HG03565 (cell line): Measurements from ENCODE around the gene ARHGEF26.

Experiments
- ATAC-seq: cut with Tn5 transposase; IDR thresholded peaks from one replicate; pipeline ENCODE4 v1.9.1; 2021; ENCODE audit warnings: mild to moderate bottlenecking, moderate library complexity; ENCODE audit not compliant: unreplicated experiment

Gene ARHGEF26

DNA sequence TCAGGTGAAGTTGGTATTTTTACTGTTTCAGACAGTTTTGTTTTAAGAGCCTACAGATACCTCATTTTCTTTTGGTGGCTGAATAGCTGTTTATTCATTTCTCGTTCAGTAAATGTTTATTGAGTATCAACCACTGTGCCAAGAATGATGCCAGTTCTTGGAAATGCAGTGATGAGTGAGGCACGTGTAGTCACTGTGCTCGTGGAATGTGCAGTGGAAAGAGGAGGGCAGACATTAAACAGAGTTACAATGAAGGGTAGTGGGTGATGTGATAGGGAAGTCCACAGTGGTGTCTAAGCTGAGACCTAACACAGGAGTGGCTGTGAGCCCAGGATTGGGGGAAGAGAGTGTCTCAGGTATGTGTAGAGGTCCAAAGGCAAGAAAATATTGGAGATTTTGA is 73.7 kb downstream of the ARHGEF26 start:
- no peak for ATAC-seq

DNA sequence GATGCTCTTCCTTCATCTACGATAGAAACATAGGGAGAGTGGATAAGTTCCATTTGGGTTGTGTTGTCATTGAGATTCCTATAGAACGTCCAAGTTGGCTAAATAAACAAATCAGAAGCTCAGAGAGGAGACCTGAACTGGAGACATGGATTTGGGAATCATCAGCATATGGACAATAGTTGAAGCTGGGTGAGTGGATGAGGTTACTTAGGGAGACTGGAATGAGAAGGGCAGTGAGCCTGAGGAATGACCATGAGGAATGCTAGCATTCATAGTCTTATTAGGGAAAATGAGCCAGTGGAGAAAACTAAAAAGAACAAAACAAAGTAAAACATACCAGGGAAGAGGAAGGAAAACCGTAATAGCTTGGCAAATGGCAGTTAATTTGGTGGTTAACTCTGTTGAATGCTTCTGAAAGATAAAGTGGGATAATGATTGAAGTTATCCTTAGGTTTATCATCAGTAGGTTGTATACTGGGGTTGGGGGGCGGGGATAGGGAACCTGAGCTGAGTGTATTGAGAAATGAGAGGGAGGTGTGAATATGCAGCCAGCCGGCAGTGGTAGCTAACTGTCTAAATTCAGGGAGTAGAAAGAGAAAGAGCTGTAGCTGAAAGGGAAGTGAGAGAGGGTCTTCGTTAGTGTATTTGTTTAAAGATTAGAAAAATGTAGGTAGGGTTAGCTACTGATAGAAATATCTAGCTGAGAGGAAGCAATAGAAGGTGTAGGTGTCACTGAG is 74.6 kb downstream of the ARHGEF26 start:
- ATAC-seq = no peak

DNA sequence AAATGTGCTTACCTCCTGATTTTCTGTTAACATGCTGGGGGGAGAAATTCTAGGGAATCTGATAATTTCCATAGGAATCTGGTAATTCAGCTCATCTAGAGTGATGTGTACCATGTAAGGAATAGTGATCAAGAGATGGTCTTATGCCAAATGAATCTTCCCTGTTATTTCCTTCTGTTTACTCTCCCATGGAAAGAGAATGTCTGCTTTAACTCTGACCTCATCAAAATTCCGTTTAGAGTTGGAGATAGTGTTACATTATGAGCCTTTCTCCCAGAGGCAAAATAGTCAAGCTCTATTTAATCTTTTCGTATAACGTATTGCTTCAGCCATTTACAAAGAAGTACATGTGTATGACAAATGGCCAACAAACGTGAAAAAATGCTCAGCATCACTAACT is 76.6 kb downstream of the ARHGEF26 start:
- ATAC-seq = no peak

DNA sequence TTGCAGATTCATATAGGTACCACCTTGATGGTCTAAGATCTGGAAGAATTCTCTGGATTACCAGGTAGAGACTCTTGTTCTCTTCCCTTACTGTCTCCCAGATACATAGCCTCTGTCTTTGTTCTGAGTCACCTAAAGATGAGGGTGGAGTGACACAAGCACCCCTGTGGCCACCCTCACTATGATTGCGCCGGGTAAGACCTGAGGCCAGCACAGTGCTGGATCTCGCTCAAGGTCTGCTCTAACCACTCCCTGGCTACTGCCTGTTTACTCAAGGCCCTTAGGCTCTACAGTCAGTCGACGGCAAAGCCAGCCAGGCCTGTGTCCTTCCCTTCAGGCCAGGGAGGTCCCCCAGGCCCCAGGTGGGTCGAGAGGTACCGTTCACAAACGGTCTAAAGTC is 88.3 kb downstream of the ARHGEF26 start:
- ATAC-seq = no peak

DNA sequence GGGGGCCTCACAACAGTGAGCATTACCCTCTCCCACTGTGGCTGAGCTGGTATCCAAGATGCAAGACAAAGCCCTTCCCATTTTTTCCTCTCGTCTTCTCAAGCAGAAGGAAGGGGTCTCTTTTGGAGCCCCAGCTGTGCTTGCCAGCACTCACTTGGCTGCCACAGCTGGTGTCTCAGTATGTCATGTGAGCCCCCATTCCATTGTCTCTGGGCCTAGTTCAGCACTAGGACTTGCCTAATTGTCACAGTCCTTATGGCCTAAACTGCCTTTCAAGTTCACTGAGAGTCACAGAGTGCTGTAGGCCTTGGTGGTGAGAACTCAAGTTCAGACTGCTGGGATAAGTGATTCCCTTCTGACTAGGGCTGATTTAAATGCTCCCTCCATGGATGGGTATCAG is 89.8 kb downstream of the ARHGEF26 start:
- ATAC-seq = no peak

DNA sequence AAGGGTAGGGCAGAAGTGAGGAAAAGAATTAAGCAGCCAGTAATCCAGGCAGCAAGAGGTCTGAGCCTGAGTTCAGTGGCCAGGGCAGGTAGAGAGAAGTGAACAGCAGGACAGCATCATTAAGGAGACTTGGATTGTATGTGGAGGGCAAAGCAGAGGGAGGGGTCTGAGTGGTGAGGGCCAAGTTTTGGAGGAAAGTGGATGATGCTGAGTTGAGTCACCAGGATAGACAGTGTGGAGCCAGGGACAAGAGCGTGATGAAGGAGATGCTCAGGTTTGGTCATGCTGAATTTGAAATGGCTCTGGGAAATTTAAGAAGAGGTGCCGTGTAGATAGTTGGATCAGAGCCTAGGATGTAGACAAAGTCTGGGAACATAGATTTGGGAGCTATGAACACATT is 93.1 kb downstream of the ARHGEF26 start:
- ATAC-seq = no peak

DNA sequence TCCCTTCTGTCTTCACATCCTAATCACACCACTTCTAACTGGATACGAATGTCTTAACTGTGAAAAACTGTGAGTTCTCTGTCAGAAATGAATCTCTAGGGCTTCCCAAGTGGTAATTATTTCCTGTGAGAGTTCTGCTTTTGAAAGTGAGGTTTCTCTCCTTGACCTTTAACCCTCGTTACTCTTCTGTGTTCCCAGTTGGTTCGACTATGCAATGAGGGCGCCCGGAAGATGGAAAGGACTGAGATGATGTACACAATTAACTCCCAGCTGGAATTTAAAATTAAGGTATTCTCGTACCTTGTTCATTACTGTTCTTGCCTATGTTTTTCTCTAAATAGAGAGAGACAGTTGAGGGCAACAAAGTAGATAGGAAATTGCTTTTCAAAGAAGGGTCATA is 96.5 kb downstream of the ARHGEF26 start:
- no peak for ATAC-seq

DNA sequence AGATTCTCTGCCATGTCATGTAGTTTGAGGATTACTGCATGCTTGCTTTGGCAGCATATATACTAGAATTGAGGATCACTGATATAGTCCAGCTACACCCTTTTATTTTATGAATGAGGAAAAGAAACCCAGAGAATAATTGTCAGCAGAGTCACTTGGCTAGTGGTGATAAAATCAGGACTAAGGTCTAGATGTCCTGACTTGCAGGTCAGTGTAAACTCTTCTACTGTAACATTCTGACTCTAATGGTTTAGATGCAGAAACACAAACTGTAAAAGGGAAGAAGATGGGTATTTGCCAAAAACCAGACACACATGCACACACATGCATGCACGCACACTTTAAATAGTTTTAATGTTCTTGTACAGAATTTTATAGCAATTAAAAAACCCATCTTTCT is 97.5 kb downstream of the ARHGEF26 start:
- ATAC-seq = no peak

DNA sequence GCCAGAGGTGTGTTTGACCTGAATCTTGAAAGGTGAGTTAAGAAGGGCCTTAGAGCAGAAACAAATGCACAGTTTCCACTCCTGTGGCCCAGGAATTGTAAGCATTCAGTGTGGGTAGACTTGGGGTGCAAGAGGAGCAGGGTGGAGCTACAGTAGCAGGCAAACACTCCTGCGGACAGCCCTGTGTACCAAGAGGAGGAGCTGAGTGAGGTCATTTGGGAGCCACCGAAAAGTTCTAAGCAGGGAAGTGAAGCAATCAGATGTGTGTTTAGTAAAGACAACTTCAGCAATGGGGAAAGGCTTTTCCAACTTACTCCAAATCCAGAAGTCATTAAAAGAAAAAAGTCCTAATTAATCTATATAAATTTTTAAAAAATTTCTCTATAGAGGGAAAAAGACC is 99.3 kb downstream of the ARHGEF26 start:
- no peak for ATAC-seq

DNA sequence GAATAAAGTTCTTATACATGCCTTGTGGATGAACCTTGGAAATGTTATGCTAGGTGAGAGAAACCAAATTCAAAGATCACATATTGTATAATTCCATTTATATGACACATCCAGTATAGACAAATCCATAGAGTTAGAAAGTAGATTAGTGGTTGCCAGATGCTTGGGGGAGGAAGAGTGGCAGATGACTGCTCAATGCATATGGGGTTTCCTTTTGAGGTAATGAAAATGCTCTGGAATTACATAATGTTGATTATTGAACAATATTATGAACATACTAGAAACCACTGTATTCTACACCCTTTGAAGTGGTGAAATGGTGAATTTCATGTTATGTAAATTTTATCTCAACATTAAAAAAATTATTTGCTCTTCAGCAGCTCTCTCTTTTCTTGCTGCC is 102.3 kb downstream of the ARHGEF26 start:
- no peak for ATAC-seq

DNA sequence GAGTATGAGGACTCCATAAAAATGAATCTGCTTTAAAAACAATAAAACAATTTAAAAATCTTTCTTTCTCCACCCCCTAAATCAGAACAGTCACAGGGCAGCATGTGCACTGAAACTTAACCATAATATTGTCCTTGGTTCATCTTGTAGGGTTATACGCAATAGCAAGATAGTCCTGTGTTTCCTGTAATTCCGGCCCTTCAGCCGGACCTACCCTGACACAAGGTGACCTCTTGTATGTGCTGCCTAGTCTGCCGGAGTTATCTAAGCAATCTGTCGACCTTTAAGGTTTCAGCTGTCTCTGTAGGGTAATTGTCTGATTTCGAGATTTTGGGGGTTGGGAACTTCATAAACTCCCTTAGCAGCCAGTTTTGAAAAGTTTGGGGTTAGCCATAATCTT is 103.2 kb downstream of the ARHGEF26 start:
- no peak for ATAC-seq

DNA sequence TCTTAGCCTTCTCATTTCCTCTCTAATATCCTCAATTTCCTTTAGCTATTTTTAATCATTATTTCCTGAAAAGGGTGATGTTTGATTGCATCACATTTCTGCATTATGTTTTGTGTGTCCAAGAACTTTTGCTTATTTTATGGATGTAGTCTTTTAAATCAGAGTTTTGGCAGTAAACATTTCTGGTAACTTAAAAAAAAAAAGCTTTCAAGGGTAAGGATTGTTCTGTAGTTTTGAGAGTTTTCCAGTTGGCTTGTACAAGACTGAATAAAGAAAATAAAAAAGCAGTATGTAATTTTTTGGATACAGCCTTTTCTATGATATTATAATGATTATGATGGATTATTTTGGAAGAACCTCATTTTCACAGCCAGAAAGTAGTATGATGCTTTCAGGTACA is 103.7 kb downstream of the ARHGEF26 start:
- ATAC-seq = no peak

DNA sequence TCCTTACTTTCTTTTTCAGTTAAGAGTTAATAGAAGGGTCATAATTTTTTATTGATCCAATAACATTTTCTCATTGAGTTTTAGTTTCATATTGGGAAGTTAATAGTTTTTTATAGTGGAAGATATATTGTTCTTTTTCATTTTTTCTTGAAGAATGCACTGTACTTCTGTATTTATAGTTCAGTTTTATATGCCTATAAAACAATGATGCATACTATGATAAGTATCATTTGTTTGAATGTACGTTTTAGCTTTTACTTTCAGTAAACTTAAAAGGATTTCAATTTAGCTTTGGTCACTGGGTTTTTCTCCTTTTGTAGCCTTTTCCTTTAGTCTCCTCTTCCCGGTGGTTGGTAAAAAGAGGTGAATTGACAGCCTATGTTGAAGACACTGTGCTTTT is 104.3 kb downstream of the ARHGEF26 start:
- ATAC-seq = no peak

DNA sequence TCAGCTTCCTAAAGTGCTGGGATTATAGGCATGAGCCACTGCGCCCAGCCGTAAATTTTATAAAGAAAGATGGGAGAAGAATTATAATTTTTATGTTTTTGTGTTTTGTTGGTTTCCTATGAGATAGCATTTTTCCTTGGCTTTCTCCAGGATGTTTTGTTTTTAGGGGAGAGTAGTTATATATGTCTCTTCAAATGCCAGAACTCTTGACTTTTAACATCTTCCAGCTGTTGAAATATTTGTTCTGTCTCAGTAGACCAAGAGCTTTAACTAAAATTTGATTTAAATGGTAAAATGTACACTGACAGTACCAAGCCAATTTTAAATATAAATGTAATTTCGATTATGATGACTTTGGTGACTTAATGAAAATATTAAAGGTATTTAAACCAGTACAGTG is 106.3 kb downstream of the ARHGEF26 start:
- no peak for ATAC-seq

DNA sequence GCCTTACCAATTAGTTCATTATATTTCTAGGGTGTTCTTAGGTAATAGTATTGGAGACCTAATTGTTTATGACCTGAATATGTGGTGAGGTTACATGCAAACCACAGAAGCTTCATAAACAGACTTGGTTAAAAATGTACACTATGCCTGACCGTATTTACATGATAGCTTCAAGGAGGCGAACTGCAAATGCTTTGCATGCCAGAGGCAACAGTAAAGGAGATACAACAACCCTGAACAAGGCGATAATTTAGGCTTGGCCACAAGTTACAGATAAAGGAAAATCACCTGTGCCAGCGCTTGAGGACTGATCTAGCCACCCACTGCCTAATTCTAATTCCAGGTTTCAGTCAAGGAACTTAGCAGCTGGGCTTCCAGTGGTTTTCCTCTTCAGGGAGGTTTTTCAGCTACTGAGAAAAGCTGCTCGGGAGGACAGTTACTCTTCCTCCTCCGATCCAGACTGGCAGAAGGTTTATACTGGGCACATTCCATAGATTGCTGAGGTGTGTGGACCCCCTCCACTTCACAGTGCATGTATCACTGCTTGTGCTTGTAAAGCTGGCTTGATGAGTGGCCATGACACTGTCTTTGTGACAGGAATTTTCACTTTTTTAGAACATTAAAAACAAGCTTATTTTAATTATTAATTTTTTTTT is 107.5 kb downstream of the ARHGEF26 start:
- ATAC-seq = no peak

DNA sequence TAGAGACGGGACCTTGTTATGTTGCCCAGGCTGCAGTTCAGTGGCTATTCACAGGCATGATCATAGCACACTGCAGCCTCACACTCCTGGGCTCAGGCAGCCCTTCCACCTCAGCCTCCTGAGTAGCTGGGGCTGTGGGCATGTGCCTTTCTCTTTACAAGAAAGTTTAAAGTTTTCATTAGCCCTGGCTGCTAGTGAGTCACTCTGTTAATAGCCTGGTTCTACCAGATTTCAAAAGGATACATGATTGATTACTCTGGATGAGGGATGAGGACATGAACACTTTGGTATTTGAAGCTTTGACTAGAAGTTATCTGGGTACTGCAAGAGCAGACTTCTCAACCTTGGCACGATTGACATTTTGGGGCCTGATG is 108.0 kb downstream of the ARHGEF26 start:
- ATAC-seq = no peak

DNA sequence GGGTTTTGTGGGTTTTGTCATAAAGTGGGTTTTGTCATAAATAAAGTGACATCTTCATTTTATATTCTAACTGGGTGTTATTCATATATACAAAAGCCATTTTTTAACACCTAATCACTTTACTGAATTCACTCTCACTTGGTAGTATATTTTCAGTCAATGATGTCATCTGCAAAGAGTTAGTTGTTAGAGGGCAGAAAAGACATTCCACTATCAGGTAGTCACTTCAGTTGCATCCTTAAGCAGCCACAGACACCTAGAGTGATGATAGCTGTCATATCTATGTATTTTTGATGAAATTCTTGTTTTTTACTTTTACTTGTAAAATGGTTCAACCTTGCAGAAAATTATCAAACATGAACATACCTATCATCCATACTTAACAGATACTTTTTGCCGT is 114.1 kb downstream of the ARHGEF26 start:
- no peak for ATAC-seq

DNA sequence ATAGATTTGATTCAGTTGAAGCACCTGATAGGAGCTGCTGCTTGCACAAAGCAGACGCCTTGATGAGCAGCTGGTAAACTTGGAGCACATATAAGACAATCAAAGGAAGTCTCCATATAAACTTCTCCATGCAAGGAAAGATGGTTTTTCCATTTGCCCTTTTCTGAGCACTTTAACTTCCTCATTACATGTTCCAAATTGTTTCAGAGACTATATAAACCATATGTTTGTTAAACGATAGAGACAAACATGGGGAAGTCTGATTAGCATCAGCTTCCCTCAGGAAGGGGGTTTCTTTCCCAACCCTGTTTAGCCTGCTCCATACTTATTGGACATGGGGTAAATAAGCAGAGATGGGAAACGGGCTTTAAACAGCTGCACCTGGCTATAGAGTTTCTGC is 115.1 kb downstream of the ARHGEF26 start:
- ATAC-seq = no peak

DNA sequence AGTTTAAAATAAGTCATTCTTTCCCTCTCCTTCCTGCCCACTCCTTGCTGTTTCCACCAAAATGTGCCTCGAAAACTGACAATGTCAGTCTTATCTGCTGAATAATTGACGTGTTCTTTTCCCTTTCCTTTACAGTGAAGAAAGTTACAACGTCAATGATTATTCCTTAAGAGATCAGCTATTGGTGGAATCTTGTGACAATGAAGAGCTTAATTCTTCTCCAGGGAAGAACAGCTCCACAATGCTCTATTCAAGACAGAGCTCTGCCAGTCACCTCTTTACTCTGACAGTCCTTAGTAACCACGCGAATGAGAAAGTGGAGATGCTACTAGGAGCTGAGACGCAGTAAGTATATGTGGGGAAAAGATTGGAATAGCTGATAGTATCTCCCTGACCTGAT is 119.0 kb downstream of the ARHGEF26 start:
- no peak for ATAC-seq

DNA sequence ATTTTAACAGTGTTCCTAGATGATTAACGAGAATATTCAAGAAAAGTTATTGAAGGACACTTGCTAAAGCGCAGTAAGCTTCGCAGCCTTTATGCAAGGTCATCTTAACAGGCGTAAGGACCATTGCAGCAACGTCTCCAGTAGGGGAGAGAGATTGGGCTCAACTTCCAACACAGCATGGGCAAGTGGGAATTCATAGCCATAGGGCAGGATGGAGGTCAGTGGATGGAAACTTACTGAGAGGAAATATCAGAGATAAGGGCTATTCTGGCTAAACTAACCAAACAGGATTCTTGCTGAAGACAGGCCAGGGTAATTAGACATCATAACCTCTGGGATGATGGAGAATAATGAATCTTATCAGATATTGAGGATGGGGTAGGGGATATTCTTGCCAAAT is 120.3 kb downstream of the ARHGEF26 start:
- no peak for ATAC-seq

DNA sequence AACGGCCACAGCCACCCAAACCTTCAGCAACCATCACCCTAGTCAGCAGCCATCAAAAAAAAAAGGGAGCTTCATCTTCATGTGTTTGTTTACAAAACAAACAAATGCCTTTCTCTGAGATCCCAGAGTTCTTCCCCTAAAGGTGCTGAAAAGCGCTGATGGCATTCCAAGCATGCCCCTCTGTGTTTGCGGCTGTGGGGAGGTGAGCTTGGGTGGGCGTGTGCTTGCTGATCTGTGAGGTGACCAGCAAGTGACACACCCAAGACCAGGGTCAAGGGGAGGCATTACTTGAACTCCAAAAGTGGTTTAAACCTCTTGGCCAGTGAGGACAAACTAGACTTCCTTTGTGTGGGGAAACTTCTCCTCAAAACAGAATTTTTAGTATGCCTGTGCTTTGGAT is 121.6 kb downstream of the ARHGEF26 start:
- no peak for ATAC-seq

DNA sequence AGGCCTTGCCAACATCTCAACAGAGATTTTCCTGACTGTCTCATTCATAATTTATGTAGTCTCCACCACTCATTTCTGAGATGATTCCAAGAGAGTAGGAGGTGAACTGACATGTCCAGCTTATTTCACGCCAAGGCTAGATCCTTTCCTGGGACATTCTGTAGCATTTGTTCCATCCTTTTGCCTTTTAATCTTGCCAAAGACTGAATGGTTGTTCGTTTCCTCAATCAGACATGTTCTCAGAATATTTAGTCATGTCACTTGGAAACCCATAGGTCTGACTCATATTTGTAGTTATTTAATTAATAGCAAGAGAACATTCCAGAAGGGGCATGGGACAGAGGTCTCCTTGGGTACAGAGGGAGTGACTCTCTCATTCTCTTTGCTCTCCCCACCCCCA is 122.2 kb downstream of the ARHGEF26 start:
- no peak for ATAC-seq

DNA sequence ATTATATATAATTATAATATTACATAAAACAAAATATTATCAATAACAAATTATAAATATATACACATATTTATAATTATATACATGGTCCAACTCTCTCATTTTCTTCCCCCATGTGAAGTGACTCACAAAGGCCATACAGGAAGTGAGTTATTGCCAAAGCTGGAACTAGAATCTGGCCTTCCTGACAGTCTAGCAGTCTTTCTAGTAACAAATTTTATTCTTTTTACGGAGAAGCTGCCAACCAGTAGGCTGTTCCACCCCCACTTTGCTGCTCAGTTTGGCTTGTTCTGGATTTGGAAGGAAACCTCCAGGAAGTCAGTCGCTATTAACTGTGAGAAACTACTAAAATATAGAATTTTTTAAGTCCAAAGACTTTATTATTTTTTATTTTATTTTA is 123.5 kb downstream of the ARHGEF26 start:
- ATAC-seq = no peak
